ENCODE results near the gene RPS6KA2.
"Not testable (repeated sequence)": the region's sequence is repeated elsewhere in the genome, so short reads cannot be mapped to it uniquely, and the experiment has no call there.

RPS6KA2 gene

GRCh38 chr6:166412156-166412910 is 214.7 kb downstream of the RPS6KA2 start:
- DNase-seq: no peak

GRCh38 chr6:166411721-166412151 is 215.3 kb downstream of the RPS6KA2 start:
- no peak for DNase-seq

- DNase-seq: peak; percentile 29
Measured at GRCh38 chr6:166411271-166411670, 215.8 kb downstream of the RPS6KA2 start.

GRCh38 chr6:166410426-166410935 is 216.6 kb downstream of the RPS6KA2 start:
- DNase-seq: no peak

- no peak for DNase-seq
Measured at GRCh38 chr6:166408936-166409755, 217.9 kb downstream of the RPS6KA2 start.

GRCh38 chr6:166406197-166406596 is 220.9 kb downstream of the RPS6KA2 start:
- DNase-seq: no peak

GRCh38 chr6:166405386-166405785 is 221.7 kb downstream of the RPS6KA2 start:
- DNase-seq: no peak

- peak; percentile 50 for DNase-seq
Measured at GRCh38 chr6:166402582-166403277, 224.3 kb downstream of the RPS6KA2 start.

- DNase-seq: peak; percentile 83
Measured at GRCh38 chr6:166400649-166401250, 226.3 kb downstream of the RPS6KA2 start.

- no peak for DNase-seq
Measured at GRCh38 chr6:166400181-166400580, 226.9 kb downstream of the RPS6KA2 start.

GRCh38 chr6:166398348-166398747 is 228.7 kb downstream of the RPS6KA2 start:
- DNase-seq: no peak

- no peak for DNase-seq
Measured at GRCh38 chr6:166397849-166398248, 229.2 kb downstream of the RPS6KA2 start.

- no peak for DNase-seq
Measured at GRCh38 chr6:166395778-166396177, 231.3 kb downstream of the RPS6KA2 start.

GRCh38 chr6:166395351-166395750 is 231.7 kb downstream of the RPS6KA2 start:
- no peak for DNase-seq

GRCh38 chr6:166394036-166394892 is 232.8 kb downstream of the RPS6KA2 start:
- DNase-seq: no peak

- no peak for DNase-seq
Measured at GRCh38 chr6:166393535-166393823, 233.6 kb downstream of the RPS6KA2 start.

GRCh38 chr6:166392755-166393534 is 234.1 kb downstream of the RPS6KA2 start:
- not testable (repeated sequence) for DNase-seq

GRCh38 chr6:166389119-166389518 is 237.9 kb downstream of the RPS6KA2 start:
- DNase-seq: no peak

- no peak for DNase-seq
Measured at GRCh38 chr6:166388290-166389004, 238.6 kb downstream of the RPS6KA2 start.

- peak; percentile 38 for DNase-seq
Measured at GRCh38 chr6:166387642-166388289, 239.3 kb downstream of the RPS6KA2 start.

All from NCI-H82 (cell line).